DMS 273 treated with DMSO at 0.1 percent for 48 hours (cell line): ENCODE measurements around the gene PLEKHH1.

Experiments
- DNase-seq: peaks from one replicate; lab custom pipeline; 2025; lab: John Stamatoyannopoulos, UW

PLEKHH1 gene

DNA sequence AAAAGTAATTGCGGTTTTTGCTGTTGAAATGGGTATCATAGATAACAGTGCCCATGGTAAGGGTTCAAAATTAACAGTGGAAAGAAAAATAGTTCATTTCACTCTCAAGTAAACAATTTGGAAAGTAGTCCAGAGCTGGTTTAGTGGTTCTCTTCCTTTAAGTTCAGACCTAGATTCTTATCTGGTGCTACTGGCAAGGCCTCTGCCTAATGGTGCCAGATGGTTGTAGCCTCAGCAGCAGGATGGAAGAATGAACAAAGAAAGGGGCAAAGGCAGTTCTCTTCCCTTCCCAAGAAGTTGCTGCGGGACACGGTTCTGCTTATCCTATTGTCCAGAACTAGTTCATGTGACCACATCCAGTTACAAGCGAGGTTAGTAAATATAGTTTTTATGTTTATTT lies 97.1 kb downstream of the PLEKHH1 start:
- DNase-seq: peak; percentile 24

DNA sequence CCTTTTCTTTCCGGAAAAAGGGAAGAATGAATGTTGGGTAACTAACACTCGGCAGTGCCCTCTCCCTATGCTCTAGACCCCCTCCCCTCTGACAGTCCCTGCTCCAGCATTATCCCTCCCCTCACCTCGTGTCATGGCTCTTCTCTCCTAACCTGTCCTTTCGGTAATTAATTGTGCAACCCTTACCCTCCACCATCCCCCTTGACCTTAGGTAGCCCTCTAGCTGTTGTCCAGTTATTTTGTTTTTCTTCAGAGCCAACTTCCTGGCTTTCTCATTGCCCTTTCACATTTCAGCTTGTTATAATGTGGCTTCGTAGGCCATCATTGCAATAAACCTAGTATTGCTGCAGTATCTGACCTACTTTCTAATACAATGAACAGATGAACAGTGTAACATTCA lies 97.8 kb downstream of the PLEKHH1 start:
- no peak for DNase-seq

DNA sequence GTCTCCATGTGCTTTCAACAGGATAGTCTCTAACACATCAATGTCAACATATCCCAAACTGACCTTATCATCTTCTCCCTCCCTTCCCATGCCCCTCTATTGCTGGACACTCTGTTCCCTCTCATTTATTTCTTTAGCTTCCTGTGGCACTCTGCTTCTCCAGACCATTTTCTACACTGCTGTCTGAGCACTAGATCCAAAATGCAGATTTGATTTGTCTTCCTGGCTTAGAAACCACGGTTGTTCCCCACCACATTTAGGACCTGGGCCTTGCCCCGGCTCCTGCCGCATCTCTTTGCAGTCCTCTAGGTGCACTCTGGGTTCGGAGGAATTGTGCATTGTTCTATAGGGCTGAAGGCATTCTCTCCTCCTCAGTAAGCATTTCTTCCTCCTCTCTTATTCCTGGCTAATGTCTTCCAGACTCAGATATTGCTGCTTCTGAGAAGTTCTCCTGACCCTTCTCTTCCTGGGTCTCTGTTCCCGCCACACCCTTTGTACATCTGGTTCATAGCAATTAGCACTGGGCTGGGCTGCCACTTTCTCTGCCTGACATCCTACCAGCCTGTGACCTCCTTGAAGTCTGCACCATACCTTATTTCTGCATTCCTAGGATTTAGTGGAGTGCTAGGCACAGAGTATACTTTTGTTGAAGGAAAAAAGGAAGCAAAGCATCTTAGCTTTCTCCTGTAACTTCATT lies 100.5 kb downstream of the PLEKHH1 start:
- no peak for DNase-seq

DNA sequence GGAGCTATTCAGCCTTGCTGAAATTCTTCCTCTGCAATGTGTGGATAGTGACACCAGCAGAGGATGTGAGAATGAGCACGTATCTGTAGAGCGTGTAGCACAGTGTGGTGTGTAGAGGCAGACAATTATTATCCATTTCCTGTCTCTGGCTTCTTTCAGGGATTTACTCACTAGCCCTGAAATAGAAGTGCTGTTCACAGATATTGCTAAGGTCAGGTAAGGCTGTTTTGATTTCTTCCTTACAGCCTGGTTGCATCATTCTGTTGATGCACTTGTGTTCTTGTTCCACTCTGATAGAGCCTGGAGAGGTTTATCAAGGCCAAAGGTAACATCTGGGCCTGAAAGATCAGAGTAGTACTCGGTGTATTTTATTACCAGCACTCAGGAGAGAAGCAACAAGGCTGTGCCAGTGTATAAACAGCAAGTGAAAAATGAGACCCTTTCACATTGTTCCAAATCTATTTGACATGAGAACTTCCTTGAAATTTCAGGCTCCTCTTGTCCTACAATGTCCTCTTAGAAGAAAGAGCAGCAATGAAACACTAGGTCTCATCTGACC lies 103.3 kb downstream of the PLEKHH1 start:
- no peak for DNase-seq

DNA sequence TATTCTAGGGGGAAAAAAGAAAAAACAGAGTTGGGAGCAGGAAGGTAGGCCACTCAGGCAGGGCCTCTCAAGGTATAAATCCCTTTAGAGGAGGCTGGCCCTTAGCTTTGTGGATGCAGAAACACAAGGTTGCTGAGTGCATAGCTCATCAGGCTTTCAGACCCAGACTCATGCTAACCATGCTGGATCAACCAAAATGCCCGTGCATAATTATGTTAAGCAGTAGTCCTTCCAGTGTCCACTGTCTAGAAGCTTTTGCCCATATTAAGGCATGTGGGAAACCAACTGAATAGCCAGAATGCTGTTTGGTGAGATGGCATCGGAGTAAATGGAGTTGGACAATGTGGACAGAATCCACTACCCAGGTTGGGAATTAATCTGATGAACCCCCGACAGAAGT lies 105.6 kb downstream of the PLEKHH1 start:
- no peak for DNase-seq
